ENCODE measurements around the gene KIAA1614.
A peak's percentile ranks its signal among the peaks of the same experiment; 100 is the strongest.

DNA sequence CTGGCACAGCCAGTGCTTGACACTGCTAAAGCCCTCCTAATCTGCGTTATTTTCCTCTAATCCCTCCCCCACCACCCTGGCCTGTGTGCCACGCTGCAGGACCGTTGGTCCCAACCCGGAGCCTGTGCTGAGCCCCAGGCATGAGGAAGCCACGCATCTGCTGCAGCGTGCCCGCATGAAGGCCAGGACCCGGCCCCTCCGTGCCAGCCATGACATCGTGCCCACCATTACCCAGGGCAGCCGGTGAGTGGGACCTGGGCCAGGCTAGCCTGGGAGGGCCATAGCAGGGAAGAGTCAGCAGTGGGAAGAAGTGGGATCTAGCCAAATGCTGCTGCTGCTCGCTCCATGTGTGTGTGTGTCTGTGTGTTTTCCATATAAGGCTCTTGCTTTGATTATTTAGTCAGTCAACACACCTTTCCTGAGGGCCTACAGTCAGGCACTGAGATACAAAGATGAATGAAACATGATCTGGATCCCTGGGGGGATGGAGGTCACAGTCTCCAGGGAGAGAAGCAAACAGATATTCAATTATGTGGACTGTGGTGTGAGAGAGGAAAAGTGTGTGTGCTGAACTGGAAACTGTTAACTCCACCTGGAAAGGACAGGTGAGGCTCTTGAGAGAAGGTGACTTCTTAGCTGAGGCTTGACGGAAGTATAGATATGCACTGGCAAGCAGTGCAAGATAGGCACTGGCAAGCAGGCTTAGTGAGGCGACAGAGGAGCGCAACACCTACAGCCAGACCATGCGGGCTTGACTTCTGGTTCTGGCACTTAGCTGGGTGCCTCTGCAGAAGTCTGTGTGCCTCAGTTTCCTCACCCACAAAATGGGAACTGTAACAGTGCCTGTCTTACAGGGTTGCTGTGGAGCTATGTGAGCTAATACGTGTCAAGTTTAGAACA, 15.9 kb downstream of the KIAA1614 start:
- TF ChIP-seq, protein P1, sequence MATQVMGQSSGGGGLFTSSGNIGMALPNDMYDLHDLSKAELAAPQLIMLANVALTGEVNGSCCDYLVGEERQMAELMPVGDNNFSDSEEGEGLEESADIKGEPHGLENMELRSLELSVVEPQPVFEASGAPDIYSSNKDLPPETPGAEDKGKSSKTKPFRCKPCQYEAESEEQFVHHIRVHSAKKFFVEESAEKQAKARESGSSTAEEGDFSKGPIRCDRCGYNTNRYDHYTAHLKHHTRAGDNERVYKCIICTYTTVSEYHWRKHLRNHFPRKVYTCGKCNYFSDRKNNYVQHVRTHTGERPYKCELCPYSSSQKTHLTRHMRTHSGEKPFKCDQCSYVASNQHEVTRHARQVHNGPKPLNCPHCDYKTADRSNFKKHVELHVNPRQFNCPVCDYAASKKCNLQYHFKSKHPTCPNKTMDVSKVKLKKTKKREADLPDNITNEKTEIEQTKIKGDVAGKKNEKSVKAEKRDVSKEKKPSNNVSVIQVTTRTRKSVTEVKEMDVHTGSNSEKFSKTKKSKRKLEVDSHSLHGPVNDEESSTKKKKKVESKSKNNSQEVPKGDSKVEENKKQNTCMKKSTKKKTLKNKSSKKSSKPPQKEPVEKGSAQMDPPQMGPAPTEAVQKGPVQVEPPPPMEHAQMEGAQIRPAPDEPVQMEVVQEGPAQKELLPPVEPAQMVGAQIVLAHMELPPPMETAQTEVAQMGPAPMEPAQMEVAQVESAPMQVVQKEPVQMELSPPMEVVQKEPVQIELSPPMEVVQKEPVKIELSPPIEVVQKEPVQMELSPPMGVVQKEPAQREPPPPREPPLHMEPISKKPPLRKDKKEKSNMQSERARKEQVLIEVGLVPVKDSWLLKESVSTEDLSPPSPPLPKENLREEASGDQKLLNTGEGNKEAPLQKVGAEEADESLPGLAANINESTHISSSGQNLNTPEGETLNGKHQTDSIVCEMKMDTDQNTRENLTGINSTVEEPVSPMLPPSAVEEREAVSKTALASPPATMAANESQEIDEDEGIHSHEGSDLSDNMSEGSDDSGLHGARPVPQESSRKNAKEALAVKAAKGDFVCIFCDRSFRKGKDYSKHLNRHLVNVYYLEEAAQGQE (IDR thresholded peaks at IDR 0.05; ENCODE audit: low read depth, low read length) = no peak
- TF ChIP-seq MEF2A (IDR thresholded peaks at IDR 0.05; ENCODE audit: borderline replicate concordance, low read depth) = no peak
- TF ChIP-seq MXI1 (IDR thresholded peaks at IDR 0.05; ENCODE audit: low read depth, low read length) = 0 out of 2 replicates have a peak, but pooled peaks have one; percentile 26
- TF ChIP-seq, protein P2, sequence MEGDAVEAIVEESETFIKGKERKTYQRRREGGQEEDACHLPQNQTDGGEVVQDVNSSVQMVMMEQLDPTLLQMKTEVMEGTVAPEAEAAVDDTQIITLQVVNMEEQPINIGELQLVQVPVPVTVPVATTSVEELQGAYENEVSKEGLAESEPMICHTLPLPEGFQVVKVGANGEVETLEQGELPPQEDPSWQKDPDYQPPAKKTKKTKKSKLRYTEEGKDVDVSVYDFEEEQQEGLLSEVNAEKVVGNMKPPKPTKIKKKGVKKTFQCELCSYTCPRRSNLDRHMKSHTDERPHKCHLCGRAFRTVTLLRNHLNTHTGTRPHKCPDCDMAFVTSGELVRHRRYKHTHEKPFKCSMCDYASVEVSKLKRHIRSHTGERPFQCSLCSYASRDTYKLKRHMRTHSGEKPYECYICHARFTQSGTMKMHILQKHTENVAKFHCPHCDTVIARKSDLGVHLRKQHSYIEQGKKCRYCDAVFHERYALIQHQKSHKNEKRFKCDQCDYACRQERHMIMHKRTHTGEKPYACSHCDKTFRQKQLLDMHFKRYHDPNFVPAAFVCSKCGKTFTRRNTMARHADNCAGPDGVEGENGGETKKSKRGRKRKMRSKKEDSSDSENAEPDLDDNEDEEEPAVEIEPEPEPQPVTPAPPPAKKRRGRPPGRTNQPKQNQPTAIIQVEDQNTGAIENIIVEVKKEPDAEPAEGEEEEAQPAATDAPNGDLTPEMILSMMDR (IDR thresholded peaks at IDR 0.05) = no peak
